ENCODE measurements around the gene SPIRE2.
"Not testable (repeated sequence)": the region's sequence is repeated elsewhere in the genome, so short reads cannot be mapped to it uniquely, and the experiment has no call there.

The SPIRE2 gene

DNA sequence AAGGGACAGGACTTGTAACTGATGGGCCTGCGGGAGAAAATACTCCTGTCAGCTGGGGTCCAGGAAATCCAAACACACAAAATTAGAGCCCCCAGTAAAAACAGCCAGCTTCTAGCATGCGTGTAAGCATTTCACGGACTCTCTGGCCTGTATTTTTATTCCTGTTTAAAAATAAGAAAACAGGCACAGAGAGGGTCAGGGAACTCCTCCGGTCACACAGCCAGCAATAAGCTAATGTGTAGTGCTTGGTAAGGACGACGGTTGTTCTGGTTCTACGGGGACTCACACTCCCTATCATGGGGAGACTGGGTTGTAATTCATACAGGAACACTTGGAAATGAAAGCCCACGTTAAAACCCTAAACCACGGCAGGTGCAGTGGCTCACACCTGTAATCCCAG lies 43.6 kb downstream of the SPIRE2 start:
- DNase-seq = no peak

DNA sequence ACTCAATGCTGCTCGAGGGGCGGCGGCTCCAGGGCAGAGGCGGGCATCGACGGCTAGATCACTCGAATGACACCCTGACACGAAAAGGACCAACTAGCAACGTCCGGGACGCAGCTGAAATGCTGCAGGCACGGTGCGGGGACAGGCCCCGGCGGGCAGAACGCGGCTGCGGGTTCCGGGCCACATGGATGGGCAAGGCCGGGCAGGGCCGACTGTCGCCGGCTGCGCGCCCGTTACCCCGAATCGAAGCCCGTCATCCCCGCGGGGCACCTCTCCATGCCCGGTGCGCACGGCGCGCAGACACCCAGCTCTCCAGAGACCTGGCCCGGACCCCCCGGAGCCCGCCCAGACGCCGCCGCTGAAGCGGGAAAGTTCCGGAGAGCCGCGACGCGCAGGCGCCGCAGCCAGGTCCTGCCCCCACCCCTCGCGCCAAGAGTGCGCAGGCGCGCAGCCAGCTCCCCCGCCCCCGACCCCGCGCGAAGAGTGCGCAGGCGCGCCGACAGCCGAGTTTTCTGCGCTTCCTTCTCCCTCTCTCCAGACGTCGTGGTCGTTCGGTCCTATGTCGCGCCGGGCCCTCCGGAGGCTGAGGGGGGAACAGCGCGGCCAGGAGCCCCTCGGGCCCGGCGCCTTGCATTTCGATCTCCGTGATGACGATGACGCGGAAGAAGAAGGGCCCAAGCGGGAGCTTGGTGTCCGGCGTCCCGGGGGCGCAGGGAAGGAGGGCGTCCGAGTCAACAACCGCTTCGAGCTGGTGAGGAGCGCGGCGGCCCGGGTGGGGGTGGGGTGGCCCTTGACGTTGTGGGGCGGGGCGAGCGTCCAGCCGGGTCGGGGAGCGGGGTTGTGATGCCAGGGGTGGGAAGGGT lies 45.1 kb downstream of the SPIRE2 start, which contains the start of gene TCF25:
TCF25 (plus strand) TSS at position 484 of the 863 bp plus-strand sequence; CDS start at position 560, 76 bp downstream.
- peak; percentile 85 for DNase-seq

DNA sequence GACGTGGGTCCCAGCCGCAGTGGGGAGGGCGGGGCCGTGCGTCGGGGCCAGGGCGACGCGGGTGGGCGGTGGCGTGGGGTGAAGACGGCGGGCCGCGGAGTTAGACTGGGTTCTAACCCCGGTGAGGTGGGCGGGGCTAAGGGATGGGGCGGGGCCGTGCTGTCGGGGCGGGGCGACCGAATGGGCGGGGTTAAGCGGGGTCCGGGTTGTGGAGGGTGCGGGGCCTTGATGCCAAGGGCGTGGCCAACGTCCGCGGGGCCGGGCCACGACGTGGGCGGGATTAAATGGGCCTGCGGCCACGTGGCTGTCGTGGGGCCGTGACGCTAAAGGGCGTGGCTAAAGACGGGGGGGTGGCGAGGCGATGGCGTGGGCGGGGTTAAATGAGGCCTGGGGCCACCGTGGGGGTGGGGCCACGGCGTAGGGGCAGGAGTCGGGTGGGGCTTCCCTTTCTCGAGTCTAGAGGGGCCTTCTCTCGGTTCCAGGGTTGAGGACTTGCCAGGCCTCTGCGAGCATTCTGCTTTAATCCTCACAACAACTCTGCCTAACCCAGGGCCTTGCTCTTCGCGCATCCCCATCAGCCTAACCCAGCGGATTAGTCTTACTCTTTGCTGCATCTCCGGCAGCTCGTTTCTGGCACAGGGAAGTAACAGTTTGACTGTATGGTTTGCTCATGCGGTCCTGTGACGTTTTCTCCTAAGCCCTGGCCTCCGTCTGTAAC lies 45.9 kb downstream of the SPIRE2 start:
- peak; percentile 98 for DNase-seq

DNA sequence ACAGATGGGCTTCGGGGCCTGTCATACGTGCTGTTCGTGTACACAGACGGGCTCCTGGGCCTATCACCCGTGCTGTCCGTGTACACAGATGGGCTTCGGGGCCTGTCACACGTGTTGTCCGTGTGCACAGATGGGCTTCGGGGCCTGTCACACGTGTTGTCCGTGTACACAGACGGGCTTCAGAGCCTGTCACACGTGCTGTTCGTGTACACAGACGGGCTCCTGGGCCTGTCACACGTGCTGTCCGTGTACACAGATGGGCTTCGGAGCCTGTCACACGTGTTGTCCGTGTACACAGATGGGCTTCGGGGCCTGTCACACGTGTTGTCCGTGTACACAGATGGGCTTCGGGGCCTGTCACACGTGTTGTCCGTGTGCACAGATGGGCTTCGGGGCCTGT lies 50.8 kb downstream of the SPIRE2 start:
- not testable (repeated sequence) for DNase-seq

DNA sequence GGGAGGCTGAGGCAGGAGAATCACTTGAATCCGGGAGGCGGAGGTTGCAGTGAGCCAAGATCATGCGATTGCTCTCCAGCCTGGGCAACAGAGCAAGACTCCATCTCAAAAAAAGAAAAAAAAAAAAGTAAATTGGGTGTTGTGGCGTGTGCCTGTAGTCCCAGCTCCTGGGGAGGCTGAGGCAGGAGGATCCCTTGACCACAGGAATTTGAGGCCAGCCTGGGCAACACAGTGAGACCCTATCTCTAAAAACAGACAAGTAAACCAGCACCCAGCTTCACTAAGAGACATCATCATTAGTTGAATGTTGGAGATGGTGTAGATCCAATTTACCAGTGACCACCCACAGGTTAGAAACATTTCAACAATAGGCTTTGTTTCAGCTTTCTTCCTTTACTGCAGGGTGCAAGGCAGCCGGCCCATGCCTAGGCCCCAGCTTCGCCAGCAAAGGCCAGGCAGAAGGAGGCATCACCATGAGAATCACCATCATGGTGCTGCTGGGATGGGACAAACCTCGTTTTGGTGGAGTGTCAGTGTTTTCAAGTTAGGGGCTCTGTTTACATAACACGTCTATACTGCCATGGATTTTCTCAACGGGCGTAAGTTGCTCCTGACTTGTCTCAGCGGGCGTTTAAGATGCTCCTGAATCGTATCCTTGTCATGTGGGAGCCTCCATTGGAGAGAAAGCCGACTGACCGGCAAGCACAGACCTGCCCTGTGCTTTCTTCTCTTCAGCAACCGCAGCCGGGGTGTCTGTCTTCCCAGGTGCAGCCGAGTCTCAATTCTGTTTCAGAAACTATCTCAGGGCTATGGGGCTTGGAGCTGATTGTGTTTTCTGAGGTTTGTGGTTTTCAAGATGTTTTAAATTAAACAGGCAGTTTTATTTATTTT lies 52.4 kb downstream of the SPIRE2 start:
- no peak for DNase-seq

DNA sequence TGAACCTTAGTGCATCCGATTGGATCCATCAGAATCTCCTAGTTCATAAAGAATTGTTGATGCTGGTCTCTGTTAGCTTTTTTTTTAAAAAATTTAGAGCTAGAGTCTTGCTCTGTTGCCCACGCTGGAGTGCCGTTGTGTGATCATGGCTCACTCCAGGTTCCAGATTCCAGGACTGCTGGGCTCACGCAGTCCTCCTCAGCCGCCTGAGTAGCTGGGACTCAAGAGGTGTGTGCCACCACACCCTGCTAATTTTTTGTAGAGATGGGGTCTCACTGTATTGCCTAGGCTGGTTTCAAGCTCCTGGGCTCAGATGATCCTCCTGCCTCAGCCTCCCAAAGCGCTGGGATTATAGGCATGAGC lies 53.1 kb downstream of the SPIRE2 start:
- DNase-seq = no peak

DNA sequence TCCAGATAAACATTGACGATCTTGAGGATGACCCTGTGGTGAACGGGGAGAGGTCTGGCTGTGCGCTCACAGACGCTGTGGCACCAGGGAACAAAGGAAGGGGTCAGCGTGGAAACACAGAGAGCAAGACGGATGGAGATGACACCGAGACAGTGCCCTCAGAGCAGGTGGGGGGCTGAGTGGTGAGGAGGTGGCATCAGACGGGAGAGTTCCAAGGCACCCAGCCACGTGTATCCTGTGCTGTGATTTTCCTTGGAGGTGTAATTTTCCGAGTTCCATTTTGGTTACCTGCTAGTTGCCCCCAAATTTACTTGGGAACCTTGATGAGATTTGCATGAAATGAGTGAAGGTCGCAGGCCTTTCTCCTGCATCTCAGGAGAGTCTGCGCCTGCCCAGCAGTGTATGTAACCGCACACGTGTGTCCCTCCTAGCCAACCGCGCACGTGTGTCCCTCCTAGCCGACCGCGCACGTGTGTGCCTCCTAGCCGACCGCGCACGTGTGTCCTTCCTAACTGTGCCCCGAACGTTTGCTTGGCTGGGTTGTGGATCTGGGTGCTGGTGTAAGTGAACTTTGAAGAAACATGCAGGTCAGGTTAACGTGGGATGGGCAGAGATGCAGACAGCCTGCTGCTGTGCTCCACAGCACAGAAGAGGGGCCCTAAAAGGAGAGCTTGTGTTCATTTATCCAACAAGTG lies 55.2 kb downstream of the SPIRE2 start:
- DNase-seq = no peak

DNA sequence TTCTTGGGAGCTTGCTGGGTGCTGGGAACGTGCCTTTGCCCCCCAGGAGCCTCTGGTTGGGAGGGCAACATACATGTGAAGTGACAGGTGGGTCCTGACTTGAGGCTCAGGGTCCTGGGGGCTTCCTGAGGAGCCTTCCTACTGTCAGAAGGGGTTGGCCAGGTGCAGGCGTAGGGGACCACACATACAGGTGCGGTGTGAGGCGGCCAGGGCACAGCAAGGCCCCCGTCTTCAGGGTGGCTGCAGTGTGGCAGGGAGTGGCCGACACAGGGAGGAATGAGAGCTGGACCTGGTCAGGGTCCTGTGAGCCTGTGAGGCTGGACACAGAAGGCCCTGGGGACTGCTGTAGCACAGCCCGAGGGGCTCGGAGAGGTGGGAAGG lies 55.8 kb downstream of the SPIRE2 start:
- no peak for DNase-seq

DNA sequence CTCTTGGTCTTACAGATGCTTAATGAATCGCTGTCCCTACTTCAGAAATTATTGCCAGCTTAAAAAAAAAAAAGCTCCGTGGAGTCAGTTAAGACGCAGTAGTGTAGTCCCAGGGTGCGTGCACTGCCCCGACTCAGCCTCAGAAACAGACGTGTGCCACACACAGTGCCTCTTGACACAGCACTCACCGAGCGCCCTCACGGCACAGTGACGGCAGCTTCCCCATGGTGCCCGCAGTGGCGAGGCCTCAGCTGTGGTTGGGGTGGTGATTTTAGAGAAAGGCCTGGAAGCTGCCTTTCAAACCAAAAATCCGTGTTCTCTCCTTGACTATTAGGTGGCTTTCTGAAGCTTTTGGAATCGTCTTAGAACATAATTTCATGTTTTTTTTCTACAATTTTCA lies 59.0 kb downstream of the SPIRE2 start:
- no peak for DNase-seq

DNA sequence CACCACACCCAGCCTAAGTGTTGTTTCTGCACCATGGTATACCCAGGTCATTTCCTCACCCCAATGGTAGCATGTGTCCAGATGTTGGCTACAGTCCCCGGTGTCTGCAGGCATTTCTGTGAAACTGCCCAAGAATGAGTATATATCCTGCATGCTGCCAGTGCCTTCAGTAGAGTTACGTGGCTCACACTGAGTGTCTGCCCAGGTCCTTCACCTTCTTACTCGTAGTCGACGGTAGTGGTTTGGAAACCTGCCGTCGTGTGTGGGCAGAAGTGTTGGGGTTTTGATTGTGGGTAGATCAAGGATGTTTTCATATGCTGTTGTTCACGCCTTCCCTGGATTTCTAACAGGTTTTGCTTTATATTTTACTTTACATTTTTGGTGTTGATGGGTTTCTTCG lies 61.9 kb downstream of the SPIRE2 start:
- DNase-seq = no peak

DNA sequence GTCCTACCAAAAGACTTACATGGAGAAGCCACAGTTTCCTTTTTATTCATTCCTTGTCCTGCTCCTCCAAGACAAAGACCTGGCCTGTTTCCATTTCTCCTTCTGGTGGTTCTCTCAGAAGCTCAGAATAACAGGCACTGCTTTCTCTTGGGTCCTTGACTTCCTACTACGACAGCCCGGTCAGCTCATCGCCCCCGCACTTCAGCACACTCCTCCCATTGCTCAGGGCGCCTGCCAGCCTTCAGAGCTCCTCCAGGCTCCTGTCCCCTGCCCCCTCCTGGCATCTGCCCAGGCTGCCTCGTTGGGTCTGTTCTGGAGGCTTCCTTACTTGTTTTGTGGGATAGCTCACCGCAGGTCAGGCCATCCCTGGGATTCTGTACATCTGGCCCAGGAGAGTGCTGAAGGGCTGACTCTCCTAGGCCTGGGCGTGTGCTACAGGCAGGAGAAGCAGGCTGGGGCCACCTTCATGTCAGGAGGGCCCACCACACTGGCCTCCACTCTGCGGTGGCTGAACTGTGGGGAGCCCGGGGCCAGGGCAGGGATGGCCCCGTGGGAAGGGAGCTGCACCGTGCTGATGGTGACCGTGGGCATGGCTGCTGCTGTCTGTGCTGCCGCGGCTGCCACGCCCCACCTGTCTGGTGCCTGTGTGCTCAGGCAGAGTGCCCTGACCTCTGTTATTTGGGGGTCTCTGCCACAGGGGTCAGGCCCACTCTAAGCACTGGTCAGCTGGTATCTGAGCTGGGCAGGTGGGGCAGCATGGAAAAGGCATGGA lies 62.8 kb downstream of the SPIRE2 start:
- no peak for DNase-seq

DNA sequence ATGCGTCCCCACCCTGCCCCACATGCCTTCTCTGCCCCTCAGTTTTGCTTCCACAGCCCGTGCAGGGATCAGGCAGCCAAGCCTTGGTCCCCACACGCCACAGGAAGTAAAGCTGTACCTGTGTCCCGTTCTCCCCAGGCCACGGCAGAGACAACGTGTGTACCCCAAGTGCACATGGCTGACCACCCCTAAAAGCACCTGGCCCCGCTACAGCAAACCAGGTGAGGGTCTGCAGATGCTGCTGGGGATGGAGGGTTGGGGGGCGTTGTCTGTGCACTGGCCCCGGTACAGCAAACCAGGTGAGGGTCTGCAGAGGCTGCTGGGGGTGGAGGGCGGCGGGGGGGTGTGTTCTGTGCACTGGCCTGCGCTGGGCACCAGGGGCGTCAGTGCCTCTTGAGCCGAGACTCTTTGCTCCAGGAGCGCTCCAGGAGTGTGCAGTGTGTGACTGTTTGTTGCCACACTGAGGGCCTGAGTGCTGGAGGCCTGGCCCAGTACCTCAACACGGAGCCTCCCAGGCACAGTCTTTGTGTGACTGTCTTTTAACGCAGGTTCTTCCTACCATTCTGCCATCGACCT lies 63.9 kb downstream of the SPIRE2 start:
- no peak for DNase-seq

DNA sequence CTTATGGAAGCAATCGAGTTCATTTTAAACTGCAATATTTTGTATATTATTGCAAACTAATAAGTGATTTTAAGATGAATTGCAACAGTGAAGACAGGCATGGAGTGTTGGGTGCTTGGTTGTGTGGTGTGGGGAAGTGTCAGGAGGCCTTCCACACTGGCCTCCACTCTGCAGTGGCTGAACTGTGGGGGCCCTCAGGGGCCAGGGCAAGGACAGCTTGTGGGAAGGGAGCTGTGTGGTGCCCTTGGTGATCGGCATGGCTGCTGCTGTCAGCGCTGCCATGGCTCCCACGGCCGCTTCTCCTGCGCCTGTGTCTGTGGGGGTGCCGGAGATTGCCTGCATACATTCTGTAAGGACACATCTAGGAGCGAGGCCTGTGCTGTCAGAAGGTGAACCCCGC lies 64.4 kb downstream of the SPIRE2 start:
- no peak for DNase-seq

DNA sequence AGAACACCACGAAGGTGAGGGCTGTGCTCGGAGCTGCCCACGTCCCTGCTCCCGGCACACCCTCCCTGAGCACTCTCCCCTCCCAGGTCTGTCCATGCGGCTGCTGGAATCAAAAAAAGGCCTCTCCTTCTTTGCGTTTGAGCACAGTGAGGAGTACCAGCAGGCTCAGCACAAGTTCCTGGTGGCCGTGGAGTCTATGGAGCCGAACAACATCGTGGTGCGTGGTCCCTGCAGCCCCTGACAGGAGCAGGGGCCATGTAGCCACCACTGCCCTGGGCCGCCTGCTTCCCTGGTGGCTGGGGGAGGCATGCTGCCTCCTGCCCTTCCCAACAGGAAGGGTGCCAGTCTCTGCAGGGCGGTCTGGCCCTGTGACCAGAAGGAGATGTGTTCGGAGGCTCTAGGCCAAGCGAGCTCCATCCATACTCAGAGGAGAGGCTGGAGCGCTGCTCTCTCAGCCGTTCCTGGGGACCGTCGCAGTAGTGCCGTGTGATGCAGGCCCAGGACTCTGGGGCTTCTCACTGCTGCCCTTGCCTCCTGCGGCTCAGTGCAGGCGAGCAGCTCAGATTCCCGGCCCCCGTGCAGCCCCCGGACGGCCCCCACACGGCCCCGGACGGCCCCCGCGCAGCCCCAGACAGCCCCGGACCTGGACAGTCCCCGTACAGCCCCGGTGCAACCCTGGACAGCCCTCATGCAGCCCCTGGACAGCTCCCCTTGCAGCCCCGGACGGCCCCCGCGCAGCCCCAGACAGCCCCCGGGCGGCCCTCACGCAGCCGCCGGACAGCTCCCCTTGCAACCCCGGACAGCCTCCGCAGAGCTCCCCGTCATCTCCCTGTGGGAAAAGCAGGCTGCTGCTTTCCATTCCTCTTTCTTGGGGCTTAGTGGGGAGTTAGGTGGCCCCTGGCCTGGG lies 65.6 kb downstream of the SPIRE2 start:
- no peak for DNase-seq

DNA sequence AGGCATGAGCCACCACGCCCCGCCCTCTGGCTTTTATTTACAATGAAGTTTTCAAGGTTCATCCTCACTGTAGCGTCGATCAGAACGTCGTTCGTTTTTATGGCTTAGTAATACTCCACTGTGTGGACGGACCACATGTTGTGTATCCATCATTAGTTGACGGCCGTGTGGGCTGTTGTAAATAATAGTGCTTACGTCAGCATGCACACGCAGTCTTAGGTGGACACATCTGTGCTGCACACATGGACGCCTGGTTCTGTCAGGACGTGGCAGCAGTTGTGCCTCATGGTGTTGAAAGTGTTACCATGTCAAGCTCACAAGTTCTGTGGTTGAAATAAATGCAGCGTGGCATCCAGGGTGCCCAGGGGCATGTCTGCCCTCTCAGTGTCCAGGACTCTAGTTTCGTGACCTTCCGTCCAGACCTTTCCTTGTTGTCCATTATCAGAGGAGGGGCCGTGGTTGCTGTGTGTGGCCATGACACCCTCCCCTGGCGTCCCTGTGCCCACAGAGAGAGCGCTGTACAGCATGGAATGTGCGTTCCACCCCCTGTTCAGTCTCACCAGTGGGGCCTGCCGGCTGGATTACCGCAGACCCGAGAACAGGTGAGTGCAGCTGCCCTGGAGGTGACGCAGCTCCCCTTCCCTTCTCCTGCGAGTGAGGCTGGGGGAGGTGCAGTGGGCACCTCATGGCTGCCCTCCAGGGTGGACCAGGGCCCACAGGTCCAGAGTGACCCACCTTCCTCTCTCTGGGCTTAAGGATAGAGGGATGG lies 67.4 kb downstream of the SPIRE2 start:
- no peak for DNase-seq

DNA sequence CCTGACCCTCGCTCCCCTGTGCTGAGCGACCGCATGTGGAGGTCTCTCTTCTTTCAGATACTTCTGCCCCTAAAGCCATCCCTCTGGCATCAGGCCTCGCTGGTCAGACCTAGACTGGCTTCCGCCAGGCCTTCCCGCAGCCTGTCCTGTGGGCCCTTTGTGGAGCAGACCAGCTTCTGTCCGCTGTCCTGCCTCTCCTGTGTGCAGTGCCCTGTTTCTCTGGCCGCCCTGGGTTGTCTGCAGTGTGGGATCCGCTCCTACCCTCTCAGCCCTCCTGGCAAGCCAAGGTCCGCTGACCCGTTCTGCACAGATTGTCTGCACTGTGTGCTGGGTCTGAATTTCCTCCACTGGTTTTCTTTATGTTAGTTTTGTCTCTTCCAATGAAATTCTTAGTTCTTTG lies 68.9 kb downstream of the SPIRE2 start:
- no peak for DNase-seq

DNA sequence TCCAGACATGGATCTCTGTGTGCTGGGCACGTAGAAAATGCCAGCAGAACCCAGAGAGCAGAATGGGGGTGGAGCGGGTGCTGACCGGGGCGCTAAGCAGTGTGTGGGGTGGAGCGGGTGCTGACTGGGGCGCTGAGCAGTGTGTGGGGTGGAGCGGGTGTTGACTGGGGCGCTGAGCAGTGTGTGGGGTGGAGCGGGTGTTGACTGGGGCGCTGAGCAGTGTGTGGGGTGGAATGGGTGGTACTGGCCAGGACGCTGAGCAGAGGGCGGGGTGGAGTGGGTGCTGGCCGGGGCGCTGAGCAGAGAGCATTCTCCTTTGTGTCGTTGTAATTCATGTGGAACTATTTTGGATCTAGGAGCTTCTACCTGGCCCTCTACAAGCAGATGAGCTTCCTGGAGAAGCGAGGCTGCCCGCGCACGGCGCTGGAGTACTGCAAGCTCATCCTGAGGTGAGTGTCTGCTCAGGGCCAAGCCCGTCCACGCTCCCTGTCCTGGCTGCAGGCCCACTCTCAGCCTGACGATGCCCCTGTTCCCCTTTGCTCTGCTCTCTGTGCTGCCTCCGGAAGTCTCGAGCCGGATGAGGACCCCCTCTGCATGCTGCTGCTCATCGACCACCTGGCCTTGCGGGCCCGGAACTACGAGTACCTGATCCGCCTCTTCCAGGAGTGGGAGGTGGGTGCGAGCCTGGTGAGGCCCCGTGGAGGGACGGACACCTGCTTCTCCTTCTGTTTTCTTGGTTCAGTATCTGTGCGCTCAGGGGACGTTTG lies 70.1 kb downstream of the SPIRE2 start:
- peak; percentile 14 for DNase-seq

DNA sequence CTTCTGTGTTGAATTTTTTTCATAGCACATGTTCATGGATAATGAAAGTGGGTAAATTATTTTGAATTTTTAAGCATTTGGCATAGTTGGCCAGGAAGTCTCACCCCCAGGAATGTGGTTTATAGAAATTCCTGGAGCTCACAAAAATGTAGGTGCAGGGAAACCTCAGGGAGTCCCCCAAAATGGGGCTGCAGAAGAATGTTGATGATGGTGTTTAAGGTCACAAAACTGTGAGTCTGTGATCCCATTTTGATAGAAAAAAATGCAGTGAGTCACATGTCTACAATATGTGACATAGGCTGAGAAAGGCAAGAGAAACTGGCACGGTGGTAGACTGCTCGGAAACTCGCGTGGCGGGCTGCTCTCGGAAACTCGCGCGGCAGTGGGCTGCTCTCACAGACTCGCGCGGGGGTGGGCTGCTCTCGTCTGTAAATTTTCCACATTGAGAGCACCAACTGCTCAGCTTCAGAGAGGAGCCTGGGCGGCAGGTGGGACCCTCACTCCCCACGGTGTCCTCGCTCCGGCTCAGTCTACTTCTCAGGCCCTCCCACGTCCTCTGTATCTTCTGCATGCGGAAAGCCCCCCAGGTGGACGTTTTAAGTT lies 71.7 kb downstream of the SPIRE2 start:
- no peak for DNase-seq

All from CD4-positive, alpha-beta T cell treated with Interferon gamma for 1 hour (primary cell).